ENCODE data around the gene POC1A.
"Not testable (repeated sequence)": the region's sequence is repeated elsewhere in the genome, so short reads cannot be mapped to it uniquely, and the experiment has no call there.

Gene POC1A

DNA sequence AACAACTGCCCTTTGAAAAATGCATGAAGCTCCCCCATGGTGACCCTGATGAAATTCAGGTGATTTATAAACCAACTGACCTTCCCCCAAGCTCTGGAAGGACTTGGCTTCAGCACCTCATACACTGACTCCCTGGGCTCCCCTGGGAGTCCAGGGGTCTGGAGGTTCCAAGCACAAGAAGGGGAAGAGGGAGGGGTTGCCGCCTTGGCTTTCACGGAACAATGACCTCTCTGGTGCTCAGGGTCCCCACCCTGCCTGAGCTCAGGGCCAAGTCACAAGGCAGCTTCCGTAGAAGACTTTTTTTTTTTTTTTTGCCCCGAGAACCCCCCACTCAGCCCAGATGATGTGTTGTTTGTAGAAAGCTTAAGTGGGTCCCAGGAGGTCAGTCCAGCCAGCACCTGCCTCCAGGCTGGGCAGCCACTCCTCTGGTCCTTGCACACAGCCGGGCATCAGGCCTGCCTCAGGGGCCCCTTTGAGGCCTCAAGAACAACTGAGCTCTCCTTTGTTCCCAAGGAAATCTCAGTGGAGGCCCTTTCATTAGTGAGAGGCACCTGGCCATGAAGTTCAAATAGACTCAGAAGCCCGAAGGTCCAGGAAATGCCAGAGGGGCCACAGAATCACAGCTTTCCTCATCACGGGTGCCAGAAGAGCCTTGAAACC is 29.7 kb upstream of the POC1A start:
- DNase-seq = no peak

DNA sequence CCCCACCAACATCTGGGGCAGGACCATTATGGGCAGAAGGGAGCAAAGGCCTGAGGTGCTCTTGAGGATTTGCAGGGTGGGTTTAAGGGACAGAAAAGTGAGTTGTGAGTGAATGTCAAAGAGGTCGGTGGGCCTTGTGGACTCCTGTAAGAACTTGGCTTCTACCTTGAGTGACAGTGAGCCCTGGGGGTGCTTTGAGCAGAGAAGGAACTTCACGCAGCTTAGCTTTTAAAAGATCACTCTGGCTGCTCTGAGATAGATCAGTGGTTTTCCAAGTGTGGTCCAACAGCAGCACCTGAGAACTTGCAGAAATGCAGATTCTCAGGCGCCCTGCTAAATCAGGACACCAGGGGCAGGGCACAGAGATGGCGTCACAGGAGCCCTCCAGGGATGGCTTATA is 28.5 kb upstream of the POC1A start:
- DNase-seq = no peak

DNA sequence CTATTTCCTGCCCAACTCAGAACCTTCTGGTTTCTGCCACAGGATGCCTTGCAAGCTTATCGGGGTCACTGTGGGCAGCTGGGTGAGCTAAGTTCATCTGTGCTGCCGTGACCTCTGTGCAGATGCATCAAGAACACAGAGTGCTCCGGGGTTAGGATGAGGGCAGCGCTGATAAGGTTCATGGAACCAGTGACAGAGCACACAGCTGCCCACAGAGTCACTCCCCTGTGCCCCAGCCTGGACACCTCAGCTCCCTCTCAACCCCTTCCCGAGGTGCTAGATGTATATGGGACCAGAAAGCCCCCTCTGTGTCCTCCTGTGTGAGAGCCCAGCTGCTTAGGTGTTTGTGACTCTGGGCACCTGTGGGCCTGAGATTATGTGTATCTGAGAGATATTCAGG is 28.0 kb upstream of the POC1A start:
- DNase-seq = no peak

DNA sequence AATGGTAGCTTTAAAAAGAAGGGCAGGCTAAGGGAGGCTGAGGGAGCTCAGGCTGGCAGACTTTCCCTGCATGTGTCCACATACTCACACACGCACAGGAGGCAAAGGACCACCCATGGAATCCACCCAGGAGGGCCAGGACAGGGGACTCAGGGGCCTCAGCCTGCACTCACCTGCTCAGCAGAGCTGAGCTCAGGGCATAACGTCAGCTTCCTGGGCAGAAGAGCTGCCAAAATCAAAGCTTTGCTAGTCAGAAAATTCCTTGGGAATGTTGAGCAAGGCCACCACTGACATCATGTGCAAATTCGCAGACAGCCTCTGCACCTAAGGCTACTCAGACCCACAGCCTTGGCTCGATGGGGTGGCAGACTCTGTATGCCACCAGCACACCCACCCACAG is 27.3 kb upstream of the POC1A start:
- DNase-seq = no peak

DNA sequence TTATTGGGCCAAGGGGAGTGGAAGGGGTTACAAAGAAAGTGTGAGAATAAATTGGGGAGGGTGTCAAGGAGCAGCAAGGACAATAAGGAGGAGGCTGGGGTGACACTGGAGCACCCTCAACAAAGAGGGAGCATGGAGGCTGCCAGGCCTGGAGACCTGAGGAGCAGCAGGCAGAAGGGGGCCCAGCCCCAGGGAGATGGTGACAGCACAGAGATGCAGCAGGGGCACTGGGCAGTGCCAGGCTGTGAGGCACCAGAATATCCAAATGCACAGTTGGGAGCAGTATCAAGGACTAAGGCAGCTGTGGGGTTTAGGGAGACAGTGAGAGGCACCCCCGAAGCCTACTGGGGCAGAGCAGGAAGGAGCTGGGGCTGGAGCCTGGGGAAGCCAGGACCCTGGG is 24.3 kb upstream of the POC1A start:
- no peak for DNase-seq

DNA sequence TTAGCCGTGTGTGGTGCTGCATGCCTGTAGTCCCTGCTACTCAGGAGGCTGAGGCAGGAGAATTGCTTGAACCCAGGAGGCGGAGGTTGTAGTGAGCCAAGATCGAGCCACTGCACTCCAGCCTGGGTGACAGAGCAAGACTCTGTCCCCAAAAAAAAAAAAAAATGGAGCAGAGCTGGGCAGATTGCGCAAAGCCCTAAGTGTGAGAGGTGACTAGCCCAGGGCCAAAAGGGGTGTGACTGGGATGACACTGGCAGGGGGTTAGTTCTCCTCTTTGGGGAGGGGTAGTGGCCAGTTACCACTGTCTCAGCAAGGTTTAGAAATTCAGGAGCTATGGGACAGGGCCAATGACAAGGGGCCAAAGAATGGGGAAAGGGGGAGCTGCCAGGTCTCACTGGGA is 23.9 kb upstream of the POC1A start:
- DNase-seq = not testable (repeated sequence)

DNA sequence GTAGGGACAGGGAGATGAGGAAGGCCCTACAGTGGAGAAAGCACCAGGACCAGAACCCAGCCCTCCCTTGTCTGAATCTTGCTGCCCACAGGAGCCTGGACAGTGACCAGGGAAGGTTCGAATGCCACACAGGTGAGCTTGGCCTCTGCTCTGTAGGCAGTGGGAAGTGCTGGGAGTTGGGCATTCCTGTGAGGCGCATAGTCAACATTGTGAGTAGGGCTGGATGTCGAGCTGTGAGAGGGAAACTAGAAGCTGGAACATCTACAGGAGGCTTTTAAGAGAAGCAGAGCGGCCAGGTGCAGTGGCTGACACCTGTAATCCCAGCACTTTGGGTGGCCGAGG is 23.4 kb upstream of the POC1A start:
- no peak for DNase-seq

DNA sequence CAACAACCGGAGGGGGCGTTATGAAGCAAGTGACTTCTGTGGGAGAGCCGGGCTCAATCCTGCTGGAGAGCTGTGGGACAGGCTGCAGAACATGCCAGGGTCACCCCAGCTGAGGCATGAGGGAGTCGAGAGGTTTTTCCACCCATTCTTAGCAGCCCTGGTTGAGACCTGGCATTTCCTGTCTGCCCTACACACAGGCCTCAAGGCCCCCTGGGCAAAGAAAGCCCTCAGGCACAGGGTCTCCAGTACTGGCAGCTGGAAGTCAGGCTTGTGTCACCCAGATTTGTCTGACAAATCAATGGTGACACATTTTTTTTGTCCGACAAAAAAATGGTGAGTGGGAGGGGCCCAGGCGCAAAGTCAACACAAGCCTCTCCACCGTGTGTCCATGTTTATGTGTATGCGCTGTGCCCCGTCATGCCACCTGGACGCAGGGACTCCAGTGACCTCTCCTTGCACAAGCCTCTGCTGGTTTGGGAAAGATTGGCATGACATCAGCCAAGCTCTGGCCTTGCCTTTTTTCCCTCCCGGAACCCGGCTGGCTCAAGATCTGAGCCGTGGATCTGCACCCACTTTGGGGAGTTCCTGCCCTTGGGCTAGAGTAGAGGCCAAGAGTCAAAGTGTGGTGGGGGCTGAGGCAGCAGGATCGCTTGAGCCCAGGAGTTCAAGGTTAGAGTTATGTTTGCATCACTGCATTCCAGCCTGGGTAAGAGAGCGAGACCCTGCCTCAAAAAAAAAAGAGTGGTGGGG is 22.9 kb upstream of the POC1A start:
- no peak for DNase-seq

DNA sequence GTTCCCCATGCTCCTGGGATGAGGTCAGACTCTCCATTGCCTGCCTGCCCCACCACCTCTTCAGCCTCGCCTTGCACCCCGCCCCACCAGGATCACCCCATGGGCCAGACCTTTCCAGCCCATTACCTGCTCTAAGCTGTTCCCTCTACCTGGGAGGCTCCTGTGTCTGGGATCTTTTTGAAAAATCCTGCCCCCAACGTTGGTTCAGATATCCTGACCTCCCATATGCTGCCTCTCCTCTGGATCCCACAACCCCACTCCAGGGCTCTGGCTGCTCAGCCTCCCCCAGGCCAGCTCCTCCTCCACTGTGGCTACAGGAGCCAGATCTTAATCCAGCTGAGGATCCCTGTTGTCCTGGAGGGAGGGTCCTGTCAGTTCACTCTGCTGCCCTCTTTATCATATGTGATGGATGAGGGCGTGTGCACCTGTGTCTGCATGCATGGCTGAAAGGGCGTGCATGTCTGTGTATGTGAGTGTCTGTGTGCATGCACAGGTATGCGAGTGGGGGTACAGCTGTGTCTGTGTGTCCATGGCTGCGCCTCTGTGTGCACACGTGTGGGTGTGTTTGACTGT is 22.0 kb upstream of the POC1A start:
- DNase-seq = no peak

DNA sequence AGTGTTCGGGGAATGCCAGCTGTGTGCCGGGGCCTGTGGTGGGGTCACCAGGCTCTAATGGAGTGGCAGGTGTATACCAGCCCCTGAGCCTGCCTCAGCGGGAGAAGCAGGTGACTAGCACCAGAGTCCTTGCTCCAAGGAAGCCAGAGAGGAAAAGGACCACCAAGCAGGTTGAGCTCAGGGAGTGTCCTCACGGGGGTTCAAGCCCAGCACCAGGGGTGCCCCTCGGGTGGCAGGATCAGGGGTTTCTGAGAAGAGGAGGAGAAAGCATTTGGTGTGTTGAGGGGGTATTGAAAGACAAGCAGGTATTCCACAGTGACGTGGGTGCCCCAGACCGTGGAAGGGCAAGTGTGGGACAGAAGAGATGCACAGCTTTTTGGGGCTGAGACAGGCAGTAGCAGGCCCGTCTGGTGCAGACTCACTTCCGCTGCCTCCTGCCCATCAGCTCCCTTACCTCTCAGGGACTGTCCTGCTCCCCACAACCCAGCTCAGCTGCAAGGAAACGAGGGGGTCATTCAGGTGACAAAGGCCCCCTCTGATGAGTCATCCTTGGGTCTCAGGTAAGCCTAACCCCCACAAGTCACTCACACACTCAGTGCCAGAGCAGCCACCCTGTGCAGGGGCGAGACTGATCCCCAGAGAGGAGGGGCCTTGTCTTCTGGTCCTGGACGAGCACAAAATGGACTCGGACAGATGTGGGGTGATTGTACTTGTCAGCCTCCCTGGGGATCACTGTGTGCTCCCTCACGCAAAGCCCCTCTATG is 21.4 kb upstream of the POC1A start:
- DNase-seq = no peak

DNA sequence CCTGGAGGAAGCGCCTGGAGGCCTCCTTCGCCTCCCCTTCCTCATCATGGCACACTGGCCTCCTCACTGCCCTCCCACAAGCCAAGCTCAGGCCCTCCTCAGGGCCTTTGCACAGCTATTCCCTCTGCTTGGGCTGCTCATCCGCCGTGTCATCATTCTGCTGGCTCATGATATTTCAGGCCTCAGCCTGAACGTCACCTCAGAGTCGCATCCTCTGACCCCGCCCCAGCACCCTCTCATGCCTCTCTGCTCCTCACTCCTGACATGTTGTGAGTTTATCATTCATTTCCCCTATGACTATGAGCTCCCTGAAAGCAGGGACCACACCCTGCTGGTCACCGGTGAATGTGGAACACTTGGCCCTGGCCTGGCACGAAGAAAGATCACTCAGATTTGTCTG is 20.7 kb upstream of the POC1A start:
- DNase-seq = no peak

DNA sequence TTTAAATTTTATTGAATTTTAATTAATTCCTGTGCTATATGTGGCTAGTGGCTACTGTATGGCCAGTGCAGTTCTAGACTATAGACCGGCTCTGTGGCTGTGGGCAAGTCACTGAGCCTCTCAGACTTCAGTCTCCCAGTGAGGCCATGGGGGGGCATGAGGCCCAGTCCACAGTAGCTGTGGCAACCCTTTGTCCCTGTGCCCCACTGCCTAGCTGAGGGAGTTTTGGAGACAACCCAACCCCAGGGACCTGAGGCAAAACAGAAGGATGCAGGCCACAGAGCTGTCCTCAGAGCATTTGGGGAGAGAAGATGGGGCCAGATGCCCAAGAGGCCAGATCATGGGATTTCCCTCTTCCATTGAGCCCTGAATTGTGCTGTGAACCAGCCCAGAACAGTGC is 18.9 kb upstream of the POC1A start:
- no peak for DNase-seq

DNA sequence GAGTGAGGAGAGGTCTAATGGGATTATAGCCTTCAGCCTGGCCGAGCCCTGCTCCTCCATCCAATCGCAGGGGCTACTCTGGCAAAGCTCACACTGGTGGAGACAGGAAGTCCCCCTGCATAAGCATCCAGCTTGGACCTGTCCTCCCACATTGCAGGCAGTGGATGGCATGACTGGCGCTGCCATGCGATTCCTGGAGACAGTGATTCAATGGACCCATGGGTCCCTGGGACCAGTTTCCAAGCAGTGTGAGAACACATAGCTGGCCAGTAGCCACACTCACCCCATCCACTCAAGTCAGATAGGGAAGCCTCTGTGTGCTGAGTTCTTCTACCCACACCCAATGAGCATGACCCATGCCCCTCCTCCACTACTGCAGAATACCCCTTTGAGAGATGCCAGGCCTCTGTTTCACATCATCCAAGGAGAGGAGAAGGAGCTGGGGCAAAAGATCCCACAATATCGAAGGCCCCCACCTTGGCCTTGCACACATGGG is 18.1 kb upstream of the POC1A start:
- no peak for DNase-seq

DNA sequence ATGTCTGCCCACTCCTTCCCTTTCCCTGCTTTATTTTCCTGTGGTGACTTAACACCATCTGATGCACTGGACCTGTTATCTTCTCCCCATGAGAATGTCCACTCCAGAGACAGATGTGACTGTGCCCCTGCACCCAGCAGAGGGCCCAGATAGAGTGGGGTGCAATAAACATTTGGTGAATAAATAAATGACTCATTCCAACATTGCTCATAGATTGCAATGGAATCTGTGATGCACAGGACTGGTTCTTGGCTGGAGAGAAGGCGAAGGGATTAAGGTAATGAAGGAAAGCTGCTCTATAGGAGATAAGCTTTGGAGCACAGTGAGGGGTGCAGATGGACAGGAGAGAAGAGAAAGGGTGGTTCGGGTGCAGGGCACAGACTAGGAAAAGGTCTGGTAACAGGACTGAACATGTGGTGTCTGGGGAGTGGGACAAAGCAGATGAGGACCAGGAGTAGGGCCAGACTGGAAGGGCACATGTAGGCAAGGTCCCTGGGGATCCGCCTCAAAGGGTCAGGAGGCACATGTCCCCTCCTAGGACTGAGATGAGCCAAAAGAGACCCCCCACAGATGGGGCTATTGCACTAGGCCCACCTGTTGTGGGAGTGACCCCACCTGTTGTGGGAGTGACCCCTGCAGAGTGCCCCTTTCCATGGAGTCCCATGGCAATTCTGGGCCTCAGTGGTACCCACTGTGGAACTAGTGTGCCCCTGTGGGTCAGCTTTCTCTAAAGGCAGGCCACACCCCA is 17.5 kb upstream of the POC1A start:
- no peak for DNase-seq

DNA sequence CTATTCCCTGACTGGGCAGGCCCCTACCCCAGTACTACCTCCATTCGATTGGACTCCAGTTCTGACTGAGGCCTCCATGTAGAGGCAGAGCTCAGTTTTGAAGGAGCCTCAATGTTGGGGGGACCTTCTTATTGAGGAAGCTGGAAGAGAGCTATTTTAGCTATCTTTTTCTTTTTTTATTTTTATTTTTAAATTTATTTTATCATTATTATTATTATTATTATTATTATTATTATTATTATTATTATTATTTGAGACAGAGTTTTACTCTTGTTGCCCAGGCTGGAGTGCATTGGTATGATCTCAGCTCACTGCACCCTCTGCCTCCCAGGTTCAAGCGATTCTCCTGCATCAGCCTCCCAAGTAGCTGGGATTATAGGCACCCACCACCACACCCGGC is 16.0 kb upstream of the POC1A start:
- DNase-seq = not testable (repeated sequence)

DNA sequence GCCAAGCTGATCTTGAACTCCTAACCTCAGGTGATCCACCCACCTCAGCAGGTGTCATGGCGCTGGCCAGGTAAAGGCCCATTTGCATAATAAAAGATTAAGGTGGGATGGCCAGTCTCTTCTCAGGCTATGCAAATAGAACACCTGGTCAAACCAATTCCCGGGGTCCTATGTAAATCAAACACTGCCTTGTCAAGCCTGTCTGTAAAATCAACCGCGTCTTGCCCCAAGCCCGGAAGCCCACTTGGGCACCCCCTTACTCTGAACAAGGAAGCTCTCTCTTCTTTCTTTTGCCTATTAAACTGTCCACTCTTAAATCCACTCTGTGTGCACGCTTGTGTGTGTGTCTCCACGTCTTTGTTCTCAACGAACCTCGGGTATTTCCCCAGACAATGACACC is 13.0 kb upstream of the POC1A start:
- DNase-seq = no peak

DNA sequence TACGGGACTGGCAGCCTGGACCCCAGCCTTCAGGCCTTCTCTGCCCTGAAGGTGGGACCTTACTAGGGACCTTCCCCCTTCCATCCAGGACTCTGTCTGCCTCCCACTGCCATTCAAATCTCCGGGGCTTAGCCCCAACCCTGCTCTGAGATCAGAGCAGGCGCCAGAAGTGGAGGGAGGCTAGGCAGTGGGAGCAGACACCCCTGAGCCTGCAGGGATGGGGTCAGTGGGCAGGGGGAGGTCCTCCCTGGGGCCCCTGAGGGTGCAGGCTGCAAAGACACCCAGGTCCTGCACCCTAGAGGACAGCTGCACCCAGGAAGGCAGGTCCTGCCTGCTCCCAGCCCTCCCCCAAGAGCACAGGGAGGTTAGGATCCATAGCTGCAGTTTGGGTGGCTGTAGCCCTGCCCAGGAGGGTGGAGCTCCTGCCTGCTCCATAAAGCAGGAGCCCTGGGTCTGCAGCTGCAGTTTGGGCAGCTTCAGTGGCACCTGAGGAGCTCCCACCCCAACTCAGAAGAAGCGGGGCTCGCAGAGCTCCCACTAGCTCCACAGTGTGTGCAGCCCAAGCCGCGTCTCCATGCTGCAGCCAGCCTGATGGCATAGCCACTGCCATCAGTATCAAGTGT is 8.1 kb upstream of the POC1A start:
- no peak for DNase-seq

DNA sequence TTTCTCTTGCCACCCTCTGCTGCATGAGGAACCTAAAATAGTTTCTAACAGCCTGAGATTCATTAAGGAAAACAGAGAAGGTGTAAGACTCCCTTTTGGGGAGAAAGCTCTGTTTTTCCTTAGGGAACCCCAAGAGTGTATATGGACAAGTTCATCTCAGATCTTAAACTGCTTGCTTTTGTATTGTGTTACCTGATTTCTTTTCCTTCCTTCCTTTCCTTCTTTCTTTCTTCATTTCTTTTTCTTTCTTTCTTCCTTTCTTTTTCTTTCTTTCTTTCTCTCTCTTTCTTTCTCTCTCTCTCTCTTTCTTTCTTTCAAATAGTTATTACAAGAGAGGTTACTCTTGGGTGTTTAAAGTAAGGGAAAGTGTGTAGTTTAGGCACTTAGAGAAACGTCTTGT is 5.3 kb upstream of the POC1A start:
- DNase-seq = no peak

DNA sequence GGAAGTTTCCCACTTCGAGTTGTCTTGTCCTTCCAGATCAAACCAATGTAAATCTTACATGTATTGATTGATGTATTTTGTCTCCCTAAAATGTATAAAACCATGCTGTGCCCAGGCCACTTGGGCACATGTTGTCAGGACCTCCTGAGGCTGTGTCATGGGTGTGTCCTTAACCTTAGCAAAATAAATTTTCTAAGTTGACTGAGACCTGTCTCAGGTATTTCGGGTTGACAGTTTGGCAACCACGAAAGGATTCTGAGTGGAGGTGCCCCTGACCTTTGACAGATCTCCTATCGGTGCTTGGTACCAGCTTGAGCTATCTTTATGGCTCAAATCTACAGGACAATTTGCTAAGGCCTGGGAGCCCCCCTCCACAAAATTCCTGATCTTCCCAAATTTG is 1.7 kb upstream of the POC1A start:
- DNase-seq = no peak

DNA sequence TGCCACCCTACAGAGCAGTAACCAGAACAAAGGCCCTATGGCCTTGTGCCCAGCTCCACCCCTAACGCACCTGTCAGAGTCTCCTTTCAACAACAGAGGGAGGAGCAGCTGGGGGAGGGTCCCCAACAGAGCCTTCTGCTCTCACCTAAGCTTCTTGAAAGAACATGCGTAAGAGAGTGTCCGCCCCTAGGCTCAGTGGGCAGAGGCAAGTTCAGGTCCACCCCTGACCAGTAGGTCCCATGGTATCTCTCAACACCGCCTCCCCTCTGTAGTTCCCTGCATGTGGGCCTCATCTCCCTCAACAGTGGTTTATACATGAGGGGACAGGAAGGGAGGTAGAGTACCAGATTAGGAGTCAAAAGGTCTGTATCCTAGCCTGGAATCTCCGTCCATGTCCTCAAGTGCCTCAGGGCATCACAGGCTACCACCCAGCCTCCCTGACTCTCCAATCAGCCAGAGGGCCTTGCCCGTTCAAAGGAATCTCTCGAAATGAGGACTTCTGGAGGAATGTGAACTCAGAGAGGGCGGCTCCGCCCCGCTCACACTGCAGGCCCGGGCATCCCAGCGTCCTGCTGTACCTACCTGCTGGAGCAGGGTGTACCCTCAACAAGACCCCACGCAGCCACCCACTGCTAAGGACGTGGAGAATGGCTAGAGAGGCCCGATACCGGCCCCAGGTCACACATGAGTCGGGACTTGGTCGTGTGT is 680 bp downstream of the POC1A start:
- no peak for DNase-seq

DNA sequence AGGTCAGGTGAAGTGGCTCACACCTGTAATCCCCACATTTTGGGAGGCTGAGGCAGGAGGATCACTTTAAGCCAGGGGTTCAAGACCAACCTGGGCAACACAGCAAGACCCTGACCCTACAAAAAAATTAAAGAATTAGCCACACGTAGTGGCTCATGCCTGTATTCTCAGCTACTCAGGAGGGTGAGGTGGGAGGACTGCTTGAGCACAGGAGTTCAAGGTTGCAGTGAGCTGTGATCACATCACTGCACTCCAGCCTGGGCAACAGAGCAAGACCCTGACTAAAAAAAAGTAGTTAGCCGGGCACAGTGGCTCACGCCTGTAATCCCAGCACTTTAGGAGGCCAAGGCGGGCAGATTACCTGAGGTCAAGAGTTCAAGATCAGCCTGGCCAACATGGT is 2.2 kb downstream of the POC1A start:
- not testable (repeated sequence) for DNase-seq

DNA sequence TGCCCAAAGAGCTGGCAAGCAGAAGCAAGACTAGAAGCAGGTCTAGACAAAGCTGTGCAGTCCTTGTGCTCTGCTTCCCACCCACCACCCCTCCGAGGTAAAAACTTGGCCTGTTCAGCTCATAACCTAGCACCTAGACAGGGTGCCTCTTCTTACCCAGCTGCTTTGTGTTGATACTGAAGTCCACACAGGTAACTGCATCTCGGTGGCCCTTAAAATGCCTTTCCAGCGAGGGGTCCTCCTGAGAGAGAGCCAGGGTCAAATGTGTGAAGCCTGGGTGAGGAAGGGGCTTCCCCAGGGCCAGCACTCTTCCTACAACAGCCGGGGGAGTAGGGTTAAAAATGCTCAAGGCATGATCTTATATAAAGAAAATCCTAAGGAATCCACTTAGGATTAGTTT is 3.4 kb downstream of the POC1A start:
- no peak for DNase-seq
